NCI-H748 (cell line): ENCODE results near the gene ARHGAP40.

Experiments used
- DNase-seq: peaks from one replicate; lab custom pipeline; 2025; ENCODE audit not compliant: unreplicated experiment; lab: John Stamatoyannopoulos, UW

The ARHGAP40 gene

GRCh38 chr20:38674092-38674764 is 72.6 kb downstream of the ARHGAP40 start:
- peak; percentile 66 for DNase-seq

GRCh38 chr20:38674765-38675133 is 73.1 kb downstream of the ARHGAP40 start:
- DNase-seq: no peak

GRCh38 chr20:38676576-38676975 is 75.0 kb downstream of the ARHGAP40 start:
- no peak for DNase-seq

GRCh38 chr20:38680500-38681306 is 79.1 kb downstream of the ARHGAP40 start:
- DNase-seq: no peak

GRCh38 chr20:38685271-38685670 is 83.7 kb downstream of the ARHGAP40 start:
- DNase-seq: no peak

- DNase-seq: peak; percentile 9
These were observed 84.4 kb downstream of the ARHGAP40 start for GRCh38 chr20:38685853-38686473.

GRCh38 chr20:38692436-38693411 is 91.1 kb downstream of the ARHGAP40 start:
- DNase-seq: no peak

- DNase-seq: no peak
These were observed 95.7 kb downstream of the ARHGAP40 start for GRCh38 chr20:38697306-38697705.

- no peak for DNase-seq
These were observed 96.9 kb downstream of the ARHGAP40 start for GRCh38 chr20:38698541-38698940.

GRCh38 chr20:38700141-38700540 is 98.5 kb downstream of the ARHGAP40 start:
- no peak for DNase-seq
